ENCODE results near the gene ASIC4. TPM values are rescaled to one million over a fixed set of nuclear protein-coding genes. Genes with fewer than 3 reads are reported as not detected.

Gene ASIC4
- total and polyA plus RNA-seq, 2 of the 8 experiments (the other 6 are each of a cell fraction or from before 2014, with no cell fraction given), result 0.12 to 0.22 TPM

DNA sequence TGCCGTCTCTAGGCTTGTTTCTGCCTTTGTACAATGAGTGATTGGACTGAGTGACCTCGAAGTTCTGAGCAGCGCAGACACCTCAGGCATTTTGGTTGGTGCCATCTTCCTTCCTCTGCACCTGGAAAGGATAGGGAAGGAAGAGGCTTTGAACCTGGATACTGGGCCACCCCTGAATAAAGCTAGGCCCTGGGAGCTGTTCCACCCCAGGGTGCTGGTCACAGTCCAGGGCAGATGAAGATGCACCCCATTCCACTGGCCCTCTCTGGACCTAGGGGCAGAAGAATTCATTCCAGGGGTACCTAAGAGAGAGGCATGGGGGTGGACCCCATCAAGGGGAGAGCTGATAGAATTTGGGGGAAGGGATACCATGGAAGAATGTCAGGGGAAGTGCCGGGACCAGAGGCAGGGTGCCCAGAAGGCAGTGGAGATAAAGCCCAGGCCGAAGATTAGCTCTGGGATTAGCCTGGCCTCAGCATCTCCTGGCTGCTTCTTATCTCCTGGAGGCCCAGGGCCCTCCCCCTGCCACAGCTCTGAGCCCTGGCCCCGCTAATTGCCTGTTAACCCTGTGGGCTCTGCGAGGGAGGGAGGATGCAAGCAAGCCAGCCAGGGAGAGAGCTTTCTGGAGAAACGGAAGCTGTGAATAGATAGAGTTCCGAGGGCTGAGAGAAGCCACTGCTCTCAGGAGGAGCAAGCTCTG lies 11.4 kb downstream of the ASIC4 start:
- peaks cover 0 to 24% (median 12%) of the 10 kb centered on the region in 4 experiments; a peak in 6 of 7 replicates for H3K27me3 ChIP-seq (replicated peaks in 1 of 4; ENCODE audit: control insufficient read depth in 3 of 4, extremely low read depth in 1 of 4, insufficient read depth in 3 of 4, low read length in 3 of 4)
- no peak overlapping the region for H3K14ac ChIP-seq (ENCODE audit: insufficient read length)
- peak overlapping the region; percentile 55; the same call in 1 of the 2 replicates for H2BK15ac ChIP-seq (ENCODE audit: low read length)
- H3K4me1 ChIP-seq (replicated peaks in 1 of 4; ENCODE audit: control insufficient read depth in 3 of 4, insufficient read depth in 4 of 4, low read length in 3 of 4), result peaks cover 0 to 31% (median 20%) of the 10 kb centered on the region in 4 experiments; a peak in 6 of 7 replicates
- H3K56ac ChIP-seq (replicated peaks; ENCODE audit: insufficient read length, low read depth, low read length), result no peak overlapping the region
- no peak overlapping the region for H2BK20ac ChIP-seq (ENCODE audit: low read length)
- H4K20me1 ChIP-seq (replicated peaks in 1 of 2; ENCODE audit: control insufficient read depth in 1 of 2, insufficient read depth in 2 of 2, low read length in 2 of 2), result no peaks in the 10 kb centered on the region
- CTCF ChIA-PET (ENCODE audit: partially characterized antibody), result interaction anchor here (1.2 to 113.1 kb wide), 8 partner anchors 4 to 132 kb away, joined by 3 to 7248 read pairs (median 370); partner anchors contain the start of genes ASIC4, DES, GMPPA and SPEG
- H3K9ac ChIP-seq (replicated peaks in 1 of 4; ENCODE audit: extremely low read depth in 1 of 4, low read depth in 3 of 4, low read length in 3 of 4), result no peak overlapping the region
- H3K9me3 ChIP-seq (ENCODE audit: insufficient read depth in 2 of 2, low read depth in 1 of 2, low read length in 1 of 2), result no peaks in the 10 kb centered on the region
- POLR2A ChIA-PET (ENCODE audit: partially characterized antibody), result interaction anchor here (0.5 to 2.7 kb wide), 8 partner anchors 14 to 206 kb away, joined by 3 to 10 read pairs (median 4); partner anchors contain the start of genes CHPF, GMPPA and TMEM198
- H3K36me3 ChIP-seq (ENCODE audit: control insufficient read depth in 2 of 4, insufficient read depth in 4 of 4, low read length in 3 of 4), result no peaks in the 10 kb centered on the region
- peaks cover 2% of the 10 kb centered on the region; the same call in 1 of the 2 replicates for H3K23me2 ChIP-seq (ENCODE audit: low read depth, low read length)
- no peaks in the 10 kb centered on the region for H3K79me2 ChIP-seq (ENCODE audit: control insufficient read depth in 1 of 2, insufficient read depth in 2 of 2, low read length in 2 of 2)
- WGBS, 2 experiments (ENCODE audit: extremely low coverage in 1 of 2, insufficient coverage in 1 of 2, insufficient read length in 1 of 2, insufficient replicate concordance in 2 of 2, low coverage in 1 of 2, low lambda C conversion rate in 2 of 2, missing lambda C conversion rate in 1 of 2), result 79% methylated on average over 9 of the region's 9 CpGs; no CpG with 5 or more reads in 1 of the 2 experiments
- no peak for DNase-seq (ENCODE audit: low read depth in 1 of 2, low spot score in 2 of 2)
- no peak overlapping the region for H3K23ac ChIP-seq (ENCODE audit: insufficient read length)
- H3K4ac ChIP-seq (replicated peaks; ENCODE audit: insufficient read length, low read depth, low read length), result no peak overlapping the region
- no peak overlapping the region for H4K91ac ChIP-seq (replicated peaks; ENCODE audit: insufficient read length, low read length)
- H2BK5ac ChIP-seq (ENCODE audit: low read depth, low read length), result no peak overlapping the region
- H2BK120ac ChIP-seq (replicated peaks; ENCODE audit: low read depth, low read length), result no peak overlapping the region
- no peaks in the 10 kb centered on the region for H3K79me1 ChIP-seq (ENCODE audit: low read depth, low read length)
- no peak overlapping the region for H2AFZ ChIP-seq (ENCODE audit: low read length)
- no peak overlapping the region; the same call in 1 of the 2 replicates for H4K8ac ChIP-seq (ENCODE audit: extremely low read depth, insufficient read depth, low read length)
- no peak overlapping the region for H3K4me3 ChIP-seq (ENCODE audit: extremely low read depth in 1 of 4, insufficient read depth in 2 of 4, low read depth in 3 of 4, low read length in 4 of 4)
- H2AK5ac ChIP-seq (ENCODE audit: low read depth, low read length), result no peak overlapping the region
- H3K4me2 ChIP-seq (ENCODE audit: insufficient read depth in 1 of 2, low read depth in 2 of 2, low read length in 2 of 2), result no peak overlapping the region
- no peak for FAIRE-seq
- no peak overlapping the region for H4K5ac ChIP-seq (ENCODE audit: insufficient read length, low read depth, low read length)
- H2BK12ac ChIP-seq (ENCODE audit: low read depth, low read length), result no peak overlapping the region
- H3K27ac ChIP-seq (ENCODE audit: low read depth, low read length), result no peak overlapping the region
- H3K18ac ChIP-seq (ENCODE audit: extremely low read depth, low read length), result no peak overlapping the region
- no peak for TF ChIP-seq HDAC2 (IDR thresholded peaks at IDR 0.05; ENCODE audit: borderline replicate concordance in 1 of 2, low read depth in 2 of 2, low read length in 2 of 2)
- TF ChIP-seq SAP30 (IDR thresholded peaks at IDR 0.05; ENCODE audit: insufficient read depth, insufficient replicate concordance, low read length), result no peak
- TF ChIP-seq CHD1 (IDR thresholded peaks at IDR 0.05; ENCODE audit: low read depth, low read length), result no peak
- TF ChIP-seq CBX5 (IDR thresholded peaks at IDR 0.05; ENCODE audit: low read depth, low read length), result no peak
- TF ChIP-seq, protein P1, sequence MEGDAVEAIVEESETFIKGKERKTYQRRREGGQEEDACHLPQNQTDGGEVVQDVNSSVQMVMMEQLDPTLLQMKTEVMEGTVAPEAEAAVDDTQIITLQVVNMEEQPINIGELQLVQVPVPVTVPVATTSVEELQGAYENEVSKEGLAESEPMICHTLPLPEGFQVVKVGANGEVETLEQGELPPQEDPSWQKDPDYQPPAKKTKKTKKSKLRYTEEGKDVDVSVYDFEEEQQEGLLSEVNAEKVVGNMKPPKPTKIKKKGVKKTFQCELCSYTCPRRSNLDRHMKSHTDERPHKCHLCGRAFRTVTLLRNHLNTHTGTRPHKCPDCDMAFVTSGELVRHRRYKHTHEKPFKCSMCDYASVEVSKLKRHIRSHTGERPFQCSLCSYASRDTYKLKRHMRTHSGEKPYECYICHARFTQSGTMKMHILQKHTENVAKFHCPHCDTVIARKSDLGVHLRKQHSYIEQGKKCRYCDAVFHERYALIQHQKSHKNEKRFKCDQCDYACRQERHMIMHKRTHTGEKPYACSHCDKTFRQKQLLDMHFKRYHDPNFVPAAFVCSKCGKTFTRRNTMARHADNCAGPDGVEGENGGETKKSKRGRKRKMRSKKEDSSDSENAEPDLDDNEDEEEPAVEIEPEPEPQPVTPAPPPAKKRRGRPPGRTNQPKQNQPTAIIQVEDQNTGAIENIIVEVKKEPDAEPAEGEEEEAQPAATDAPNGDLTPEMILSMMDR (IDR thresholded peaks at IDR 0.05; ENCODE audit: control extremely low read depth in 1 of 3, insufficient read depth in 1 of 3, low read depth in 1 of 3, low read length in 3 of 3), result no peak
- TF ChIP-seq SUZ12 (IDR thresholded peaks at IDR 0.05; ENCODE audit: low read length), result no peak
- TF ChIP-seq PHF8 (conservative IDR thresholded peaks at IDR 0.05; ENCODE audit: low read depth, low read length), result no peak
- no peak for TF ChIP-seq RAD21 (IDR thresholded peaks at IDR 0.05 in 1 of 2, conservative IDR thresholded peaks at IDR 0.05 in 1 of 2; ENCODE audit: low read depth in 2 of 2, low read length in 2 of 2)
